Fibroblast of peridontal ligament (primary cell): ENCODE data around the gene ANKRD6.

Experiments
- DNase-seq: peaks from one replicate; pipeline ENCODE4 v3.0.0-alpha.2; 2010; ENCODE audit errors: extremely low read depth

The ANKRD6 gene

DNA sequence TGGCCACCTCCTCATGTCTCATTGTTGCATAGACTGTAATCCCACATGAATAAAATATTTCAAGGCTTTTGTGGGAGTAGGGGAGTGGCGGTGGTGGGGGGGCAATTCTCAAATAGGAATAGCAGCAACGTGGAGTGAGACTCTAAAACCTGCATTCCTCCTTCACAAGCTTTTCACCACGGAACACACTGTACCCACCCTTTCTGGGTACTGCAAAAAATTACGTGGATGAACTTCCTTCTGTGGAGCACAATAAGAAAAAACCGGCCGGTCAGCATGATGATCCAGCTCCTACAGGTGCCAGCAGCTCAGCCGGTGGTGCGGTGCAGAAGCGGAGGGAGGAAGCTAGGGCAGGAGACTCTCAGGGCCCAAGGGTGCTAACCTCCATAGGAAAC lies 19.9 kb upstream of the ANKRD6 start:
- no peak for DNase-seq

DNA sequence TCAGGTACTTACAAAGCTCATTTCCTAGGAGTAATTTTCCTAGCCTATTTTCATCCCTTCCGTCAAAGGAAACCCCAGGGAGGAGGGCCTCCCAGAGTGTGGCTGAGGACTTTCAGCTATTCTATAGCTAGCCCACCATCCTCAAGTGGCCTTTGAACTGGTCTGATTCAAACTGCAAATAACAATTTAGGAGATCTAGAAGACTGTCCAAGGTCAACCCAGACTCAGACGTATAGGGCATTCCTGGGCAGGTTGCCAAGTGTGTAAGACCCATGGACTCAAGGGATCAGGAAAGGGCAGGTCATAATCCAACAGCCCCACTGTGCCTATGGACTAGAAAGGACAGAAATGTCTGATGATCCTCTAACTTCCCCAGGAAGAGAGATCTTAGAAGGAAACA lies 18.7 kb upstream of the ANKRD6 start:
- DNase-seq: no peak

DNA sequence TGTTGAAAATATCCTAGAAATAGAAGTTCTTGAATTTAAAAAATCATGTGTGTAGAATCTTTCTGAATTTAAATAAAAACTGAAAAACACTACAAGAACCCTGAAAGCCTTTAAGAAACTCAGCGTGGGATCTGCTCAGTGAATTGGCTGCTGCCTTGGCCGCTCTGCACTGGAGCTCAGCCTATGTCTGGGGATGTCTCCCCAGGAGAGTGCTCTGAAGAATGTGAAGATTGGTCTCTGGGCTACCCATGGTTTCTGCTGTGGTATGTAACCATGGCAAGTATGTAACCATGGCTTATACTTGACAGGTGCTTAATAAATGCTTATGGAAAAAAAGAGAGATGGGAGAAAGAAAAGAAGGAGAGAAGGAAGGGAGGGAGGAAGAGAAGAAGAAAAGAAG lies 17.8 kb upstream of the ANKRD6 start:
- DNase-seq: no peak

DNA sequence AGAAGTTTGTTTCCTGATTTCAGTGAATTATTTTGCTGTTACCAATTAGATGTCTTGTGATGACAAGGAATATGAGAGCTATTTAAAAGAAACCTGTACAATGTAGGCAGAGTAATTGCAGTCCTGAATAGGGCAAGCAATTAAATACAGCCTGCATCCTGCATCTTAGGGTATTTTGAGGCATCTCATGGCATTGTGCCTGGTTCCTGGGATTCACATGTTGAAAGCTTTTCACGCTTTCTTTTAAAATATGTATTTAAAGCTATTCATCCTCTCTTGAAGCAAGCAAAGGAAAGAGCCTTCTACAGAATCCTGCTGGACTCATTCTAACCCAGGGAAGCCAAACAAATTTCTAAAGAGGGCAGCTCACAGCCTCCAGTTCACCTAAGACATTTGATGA lies 16.2 kb upstream of the ANKRD6 start:
- no peak for DNase-seq

DNA sequence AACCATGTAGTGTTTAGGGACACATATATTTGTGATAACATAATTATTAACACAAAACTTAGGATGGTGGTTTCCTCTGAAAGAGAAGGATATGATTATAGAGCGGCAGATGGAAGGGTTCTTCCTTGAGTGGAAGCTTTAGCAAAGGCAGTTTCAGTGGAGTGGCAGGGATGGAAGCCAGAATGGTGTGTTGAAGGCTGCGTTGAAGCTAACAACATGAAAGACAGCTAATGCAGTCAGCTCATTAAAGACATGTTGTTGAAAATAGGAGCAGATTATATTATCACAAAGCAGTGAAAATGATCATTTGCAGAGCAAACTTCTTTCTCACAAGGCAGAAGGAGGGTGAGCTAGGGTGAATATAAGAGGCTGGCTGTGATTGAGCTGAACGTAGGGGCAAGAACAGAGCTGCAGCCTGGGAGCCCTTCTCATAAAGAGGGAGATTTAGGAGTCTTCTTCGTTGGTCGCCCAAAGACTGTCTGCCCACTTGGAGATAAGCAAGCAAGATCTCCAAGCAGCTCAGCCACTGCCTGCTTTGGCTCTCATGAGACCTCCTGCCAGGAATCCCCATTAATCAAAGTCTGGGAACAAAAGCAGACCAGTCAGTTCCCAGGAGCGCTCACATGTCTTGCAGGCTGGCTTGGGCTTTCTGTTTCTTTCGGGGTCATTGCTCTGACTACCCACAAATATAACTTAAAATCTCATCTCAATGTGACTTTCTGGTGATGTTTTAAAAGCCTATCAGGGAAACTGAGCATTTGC lies 2.6 kb upstream of the ANKRD6 start:
- DNase-seq: no peak

DNA sequence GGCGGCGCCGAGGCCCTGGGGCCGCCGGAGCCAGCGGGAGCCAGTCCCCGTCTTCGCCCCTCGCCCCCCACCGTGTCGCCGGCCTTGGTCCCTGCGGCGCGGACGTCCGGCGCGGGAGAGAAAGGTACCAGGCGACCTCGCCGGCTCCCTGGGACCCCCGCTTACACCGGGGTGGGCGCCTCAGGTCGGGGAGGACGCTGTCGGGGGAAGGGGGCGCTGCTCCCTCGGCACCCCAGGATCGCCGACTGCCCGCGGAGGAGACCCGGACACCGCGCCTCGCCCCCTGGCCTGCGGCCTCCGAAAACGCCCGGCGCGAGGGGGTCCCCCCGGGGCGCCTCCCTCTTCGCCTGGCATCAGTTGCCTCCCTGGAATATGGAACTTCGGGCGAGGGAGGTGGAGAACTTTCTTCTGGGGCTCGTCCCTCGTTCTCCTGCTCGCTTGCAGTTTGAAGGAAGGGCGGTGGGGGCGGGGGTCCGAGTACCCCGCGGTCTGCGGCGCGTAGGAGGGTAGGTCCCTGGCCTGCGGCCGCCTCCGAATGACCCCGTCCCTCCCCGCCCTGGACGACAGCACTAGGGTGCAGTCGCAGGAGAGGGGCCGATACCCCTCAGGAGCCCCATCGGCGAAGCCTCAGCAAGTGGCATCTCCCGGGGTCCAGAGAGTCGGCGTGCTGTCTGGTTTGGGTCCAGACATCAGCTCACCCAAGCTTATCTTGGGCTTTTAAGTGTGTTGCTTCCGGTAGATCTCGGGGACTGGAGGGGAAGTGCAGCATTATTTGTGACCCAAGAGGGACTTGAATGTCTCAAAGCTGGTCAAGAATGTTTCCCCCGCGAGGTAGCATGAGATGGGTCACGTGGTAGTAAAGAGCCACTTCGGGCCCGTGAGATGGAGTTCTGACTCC lies 549 bp downstream of the ANKRD6 start:
- DNase-seq: no peak

DNA sequence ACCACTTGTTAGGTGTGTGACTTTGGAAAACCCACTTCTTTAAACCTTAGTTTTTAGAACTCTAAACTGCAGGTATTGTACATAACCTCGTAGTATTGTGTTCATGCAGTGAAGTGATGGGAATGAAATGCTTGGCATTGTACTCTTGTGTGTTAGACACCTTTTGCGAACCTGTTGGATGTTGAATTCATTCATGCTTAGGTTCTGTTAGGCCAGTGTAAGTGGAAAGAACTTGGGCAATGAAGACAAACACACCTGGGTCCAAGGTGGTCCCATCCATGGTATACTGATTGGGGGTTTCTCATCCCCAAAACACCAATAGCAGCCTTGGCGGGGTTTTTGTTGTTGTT lies 1.2 kb downstream of the ANKRD6 start:
- no peak for DNase-seq

DNA sequence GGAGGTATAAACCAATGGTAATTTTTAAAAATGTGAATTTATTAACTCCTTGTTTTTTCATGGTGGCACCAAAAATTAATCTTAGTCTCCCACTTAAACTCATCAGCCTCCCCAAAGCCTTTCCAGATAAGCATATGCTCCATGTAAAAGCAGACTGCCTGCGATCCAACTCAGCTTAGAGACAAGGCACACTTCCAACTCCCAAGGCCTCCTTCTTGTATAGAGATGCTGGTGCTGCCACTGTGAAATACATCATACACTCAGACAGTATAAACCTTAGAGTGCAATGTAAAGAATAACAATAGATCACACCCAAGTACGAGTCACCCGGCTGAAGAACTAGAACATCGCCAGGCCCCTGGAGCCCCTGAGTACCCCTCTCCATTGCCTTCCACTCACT lies 2.0 kb downstream of the ANKRD6 start:
- no peak for DNase-seq

DNA sequence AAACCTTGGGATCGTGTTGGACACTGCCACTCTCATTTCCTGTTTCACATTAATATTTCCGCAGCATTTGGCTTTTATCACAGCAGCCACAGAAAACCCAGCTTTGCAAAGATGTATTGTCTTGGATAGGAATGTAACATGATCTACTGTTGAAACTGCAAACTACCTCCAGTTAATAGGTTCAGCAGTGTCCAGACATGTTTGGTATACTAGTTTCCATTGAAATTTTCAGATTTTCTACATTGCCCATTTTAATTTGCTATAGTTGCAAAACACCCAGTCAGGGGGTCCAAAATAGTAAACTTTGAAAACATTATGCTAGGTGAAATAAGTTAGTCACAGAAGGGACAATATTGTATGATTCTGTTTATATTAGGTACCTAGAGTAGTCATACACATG lies 3.3 kb downstream of the ANKRD6 start:
- no peak for DNase-seq

DNA sequence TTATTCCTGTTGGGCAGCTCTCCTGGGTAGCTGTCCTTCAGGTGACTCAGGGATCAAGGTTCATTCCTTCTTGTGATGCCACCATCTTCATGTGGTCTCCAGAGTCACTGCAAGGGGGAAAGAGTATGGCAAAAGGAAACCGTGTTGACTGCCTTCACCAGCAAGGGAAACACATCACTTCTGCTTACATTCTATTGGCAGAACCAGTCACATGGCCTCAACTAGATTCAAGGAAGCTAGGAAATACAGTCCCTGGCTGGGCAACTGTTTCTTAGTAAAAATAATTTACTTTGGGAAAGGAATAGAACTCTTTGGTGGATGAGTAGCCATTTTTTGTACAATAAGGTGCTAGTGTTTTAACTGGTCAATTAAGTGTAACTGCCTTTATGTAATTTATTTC lies 5.3 kb downstream of the ANKRD6 start:
- no peak for DNase-seq

DNA sequence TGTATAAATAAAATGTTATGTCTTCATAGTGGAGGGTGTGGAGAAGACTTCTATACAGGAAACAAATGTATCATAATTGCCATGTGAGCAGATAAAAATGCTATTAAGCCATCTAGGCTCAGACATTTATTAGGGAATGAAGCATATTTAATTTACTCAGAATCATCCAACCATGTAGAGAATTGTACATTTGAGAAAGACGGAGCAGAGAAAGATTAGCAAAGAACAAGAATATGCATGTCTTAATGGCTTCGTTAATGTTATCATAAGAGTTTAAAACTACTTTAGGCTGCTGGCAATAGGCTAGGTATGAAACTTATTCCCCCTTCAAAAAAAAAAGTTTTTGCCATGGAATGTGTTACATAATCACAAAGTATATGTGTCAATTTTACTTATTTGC lies 6.1 kb downstream of the ANKRD6 start:
- no peak for DNase-seq

DNA sequence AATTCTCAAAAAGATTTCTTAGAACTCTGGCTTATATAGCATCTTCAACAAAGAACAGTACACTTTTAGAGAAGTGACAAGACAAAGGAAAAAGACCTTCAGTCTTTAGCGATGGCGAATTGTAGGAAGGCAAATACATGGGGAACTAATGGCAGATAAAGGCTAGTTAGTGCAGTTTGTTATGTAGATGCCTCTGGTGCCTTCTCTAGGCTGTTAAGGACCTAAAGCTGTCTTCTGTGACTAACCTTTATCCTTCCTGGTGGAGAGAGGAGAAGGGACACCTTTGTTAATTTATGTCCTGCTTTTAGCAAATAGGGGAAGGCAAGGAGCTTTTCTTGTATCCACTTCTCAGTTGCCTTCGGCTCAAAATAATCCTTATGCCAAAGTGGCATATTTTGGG lies 7.2 kb downstream of the ANKRD6 start:
- no peak for DNase-seq

DNA sequence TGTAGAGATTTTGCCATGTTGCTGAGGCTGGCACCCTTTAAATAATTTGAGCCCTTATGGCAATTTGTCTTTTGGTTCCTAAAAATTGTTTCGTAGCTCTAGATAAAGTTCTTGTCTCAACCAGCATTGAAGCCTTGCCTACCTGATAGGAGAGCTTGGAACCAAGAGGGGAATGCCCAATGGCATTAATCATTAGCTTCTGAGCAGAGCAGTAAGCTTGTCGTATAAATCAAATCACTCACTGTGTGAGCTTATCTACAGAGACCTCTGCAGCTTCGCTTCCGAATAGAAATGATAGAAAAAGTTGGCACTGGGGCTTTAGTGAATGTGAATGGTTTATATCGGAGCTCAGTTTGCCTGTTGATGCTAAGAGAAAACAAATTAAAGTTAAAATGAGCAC lies 10.7 kb downstream of the ANKRD6 start:
- no peak for DNase-seq

DNA sequence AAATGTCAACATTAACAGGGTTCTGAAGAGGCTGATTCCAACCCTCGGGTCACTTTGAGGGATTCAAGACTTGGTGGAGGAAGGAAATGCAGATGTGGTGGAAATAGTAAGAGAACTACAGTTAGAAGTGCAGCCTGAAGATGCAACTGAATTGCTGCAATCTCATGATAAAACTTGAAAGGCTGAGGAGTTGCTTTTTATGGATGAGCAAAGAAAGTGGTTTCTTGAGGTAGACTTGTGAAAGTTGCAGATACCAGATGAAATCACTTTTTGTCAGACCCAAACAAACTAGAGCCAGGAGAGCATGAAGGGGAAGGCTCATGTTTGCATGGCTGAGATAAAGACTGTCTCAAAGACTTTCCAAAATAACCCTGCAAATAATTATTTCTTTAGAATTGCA lies 16.2 kb downstream of the ANKRD6 start:
- DNase-seq: no peak

DNA sequence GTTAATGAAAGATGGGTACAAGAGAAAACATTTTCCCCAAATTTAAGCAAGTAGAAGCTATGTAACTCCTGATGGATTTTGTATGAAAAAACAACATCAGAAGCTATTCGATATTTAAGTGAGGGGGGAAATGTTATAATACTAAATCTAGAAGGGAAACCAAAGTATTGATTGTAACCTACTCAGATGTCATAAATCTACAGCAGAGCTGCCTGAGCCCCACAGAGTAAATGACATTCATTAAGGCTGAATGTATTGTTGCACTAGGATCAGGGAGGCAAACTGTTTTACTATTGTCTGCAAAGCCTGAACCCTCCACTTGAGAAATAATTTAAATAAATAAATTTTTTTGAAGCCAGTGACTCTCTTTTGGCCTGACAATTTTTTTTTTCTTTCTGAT lies 19.3 kb downstream of the ANKRD6 start:
- DNase-seq: no peak

DNA sequence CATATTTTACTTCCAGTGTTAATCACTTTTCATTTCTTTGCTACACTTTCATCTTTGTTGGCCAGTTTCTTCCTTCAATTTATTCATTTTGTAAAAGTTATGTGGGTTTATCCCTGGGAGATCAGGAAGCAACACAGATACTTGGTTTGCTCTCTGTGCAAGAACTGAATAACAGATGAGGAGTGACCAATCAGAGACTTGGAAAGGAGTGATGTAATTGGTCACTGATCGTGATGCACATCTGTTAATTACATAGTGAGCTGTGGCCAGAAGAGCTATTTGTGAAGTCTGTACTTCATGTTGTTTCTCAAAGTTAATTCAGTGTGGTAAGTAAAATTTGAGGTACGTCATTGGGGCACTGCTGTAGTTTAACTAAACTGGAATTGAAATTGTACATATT lies 21.3 kb downstream of the ANKRD6 start:
- no peak for DNase-seq

DNA sequence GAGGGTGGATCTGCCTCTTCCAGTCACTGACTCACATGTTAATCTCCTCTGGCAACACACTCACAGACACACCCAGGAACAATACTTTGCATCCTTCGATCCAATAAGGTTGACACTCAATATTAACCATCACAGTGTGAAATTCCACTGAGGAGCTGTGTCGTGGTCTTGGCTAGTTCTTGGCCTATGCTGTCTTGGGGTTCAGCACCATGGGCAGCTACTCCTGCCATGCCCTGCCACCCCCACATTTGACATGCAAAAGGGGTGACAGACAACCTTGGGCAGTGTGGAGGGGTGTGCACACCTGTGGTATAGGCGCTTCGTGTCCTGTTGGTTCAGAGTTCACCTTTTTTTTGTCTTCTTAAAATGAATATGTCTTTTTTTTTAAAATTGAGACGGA lies 25.8 kb downstream of the ANKRD6 start:
- no peak for DNase-seq

DNA sequence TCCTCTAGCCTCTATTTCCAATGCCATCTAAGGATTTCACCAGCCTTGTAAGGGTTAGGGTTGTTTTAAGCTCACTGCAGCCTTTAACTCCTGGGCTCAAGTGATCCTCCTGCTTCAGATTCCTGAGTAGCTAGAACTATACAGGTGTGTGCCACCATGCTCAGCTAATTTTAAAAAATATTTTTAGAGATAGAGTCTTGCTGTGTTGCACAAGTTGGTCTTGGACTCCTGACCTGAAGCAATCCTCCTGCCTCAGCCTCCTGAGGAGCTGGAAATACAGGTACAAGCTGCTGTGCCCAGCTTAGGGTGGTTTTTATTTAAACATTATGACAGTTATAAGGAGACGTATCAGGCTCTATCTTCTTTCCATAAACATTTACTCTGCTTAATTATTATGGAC lies 26.5 kb downstream of the ANKRD6 start:
- DNase-seq: no peak

DNA sequence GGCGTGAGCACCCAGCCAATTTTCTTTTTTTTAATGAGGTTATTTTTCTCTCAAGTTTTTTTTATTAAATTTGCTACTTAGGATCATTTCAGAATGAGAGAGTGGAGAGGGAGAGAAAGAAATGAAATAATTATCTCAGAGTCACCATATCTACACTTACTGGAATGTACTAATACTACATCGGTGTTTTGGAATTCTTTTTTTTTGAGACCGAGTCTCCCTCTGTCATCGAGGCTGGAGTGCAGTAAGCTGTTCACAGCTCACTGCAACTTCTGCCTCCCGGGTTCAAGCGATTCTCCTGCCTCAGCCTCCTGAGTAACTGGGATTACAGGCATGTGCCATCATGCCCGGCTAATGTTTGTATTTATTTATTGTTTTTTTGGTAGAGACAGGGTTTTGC lies 27.8 kb downstream of the ANKRD6 start:
- DNase-seq: no peak

DNA sequence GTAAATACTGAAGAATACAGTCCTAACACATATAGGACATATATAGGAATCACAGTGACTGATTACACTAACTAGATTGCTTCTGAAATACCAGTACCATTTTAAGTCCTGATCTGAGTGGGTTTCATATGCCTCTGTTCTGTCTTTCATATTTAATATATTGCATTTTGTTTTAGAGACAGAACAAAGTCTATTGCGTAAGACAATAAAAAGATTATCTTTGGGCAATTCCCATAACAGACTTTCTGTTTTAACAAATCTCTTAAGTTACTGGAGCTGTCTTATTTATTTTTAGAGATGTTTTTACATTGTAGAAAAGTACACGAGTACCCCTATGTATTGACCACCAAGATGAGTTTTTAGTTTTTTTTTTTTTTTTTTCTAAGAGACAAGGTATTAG lies 29.6 kb downstream of the ANKRD6 start:
- no peak for DNase-seq

DNA sequence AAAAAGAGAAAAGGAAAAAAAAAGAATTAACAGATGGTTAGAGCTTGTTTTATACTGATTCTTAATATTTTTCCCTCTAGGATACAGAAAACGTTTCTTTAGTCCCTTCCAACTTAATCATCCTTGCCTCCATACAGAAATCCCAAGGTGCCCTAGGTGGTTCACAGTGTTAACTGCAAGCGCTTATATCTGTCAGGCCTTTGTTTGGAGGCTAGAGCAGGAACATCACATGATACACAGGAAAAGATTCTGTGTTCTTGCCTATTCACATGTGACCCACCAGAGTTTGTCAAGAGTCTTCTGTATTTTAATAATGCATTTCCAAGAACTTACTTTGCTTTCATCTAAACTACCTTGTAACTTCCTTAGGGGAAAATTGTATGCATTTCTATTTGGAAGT lies 31.3 kb downstream of the ANKRD6 start:
- DNase-seq: no peak

DNA sequence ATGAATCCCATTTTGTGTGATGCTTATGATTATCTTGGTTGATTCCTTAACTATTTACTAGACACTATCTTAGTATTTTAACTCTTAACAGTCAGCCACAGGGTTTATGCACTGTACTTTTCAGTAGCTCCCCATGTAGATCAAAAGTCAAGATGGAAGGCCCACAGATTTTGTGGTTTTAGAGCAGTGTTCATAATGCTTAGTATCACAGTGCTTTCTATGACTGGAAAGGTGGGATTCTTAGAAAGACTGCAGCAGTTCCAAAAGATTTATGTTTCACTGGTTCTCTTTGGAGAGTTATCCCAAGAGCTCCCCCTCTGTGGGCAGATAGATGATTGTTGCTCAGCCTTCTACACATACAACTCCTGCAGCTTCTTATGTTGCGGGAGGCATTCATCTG lies 34.5 kb downstream of the ANKRD6 start:
- DNase-seq: no peak

DNA sequence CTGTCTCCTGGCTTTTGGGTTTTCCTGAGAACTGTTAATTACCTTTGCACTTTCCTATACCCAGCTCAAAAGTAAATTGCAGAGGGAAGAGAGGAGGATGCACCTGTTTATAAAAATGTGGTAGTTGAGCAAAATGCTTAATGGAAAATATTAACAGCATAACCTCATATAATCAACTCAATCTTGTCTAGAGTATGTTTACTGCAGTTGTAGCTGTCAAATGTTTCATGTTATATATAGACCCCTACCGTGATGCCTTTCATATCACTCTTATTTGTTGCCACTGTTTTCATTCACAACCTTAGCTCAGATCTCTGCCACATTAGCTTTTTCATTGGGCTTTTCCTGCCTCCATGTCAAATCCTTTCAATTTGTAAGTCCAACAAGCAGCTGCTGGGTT lies 36.0 kb downstream of the ANKRD6 start:
- no peak for DNase-seq
